ENCODE data around the gene PMM1. TPM values are rescaled to one million over a fixed set of nuclear protein-coding genes. Genes with fewer than 3 reads are reported as not detected.

The PMM1 gene
- total and polyA plus RNA-seq, 12 donors, result 13.8 to 43.5 (median 21.9) TPM

GRCh38 chr22:41564563-41564962 is 25.1 kb downstream of the PMM1 start:
- H3K36me3 ChIP-seq, result no peaks in the 10 kb centered on the region
- intact Hi-C loops (cut with DNase I), result no loop called here
- 79 to 91% methylated on average over 8 of the region's 8 CpGs for WGBS, 2 donors
- no peak overlapping the region for H3K4me3 ChIP-seq
- H3K4me1 ChIP-seq, result peaks cover 0 to 69% (median 35%) of the 10 kb centered on the region in 9 donors
- H3K27ac ChIP-seq, result peak overlapping the region in 9 of 10 donors; percentile 20 to 93 (median 61)
- H3K9me3 ChIP-seq, result no peaks in the 10 kb centered on the region
- no peak for ATAC-seq
- TF ChIP-seq, protein P1, sequence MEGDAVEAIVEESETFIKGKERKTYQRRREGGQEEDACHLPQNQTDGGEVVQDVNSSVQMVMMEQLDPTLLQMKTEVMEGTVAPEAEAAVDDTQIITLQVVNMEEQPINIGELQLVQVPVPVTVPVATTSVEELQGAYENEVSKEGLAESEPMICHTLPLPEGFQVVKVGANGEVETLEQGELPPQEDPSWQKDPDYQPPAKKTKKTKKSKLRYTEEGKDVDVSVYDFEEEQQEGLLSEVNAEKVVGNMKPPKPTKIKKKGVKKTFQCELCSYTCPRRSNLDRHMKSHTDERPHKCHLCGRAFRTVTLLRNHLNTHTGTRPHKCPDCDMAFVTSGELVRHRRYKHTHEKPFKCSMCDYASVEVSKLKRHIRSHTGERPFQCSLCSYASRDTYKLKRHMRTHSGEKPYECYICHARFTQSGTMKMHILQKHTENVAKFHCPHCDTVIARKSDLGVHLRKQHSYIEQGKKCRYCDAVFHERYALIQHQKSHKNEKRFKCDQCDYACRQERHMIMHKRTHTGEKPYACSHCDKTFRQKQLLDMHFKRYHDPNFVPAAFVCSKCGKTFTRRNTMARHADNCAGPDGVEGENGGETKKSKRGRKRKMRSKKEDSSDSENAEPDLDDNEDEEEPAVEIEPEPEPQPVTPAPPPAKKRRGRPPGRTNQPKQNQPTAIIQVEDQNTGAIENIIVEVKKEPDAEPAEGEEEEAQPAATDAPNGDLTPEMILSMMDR (IDR thresholded peaks at IDR 0.05), result no peak
- DNase-seq, result no peak
- peaks cover 0 to 20% (median 0%) of the 10 kb centered on the region in 7 donors for H3K27me3 ChIP-seq

- peak overlapping the region in 8 of 10 donors; percentile 46 to 66 (median 55) for H3K4me3 ChIP-seq
- DNase-seq, result no peak
- H3K9me3 ChIP-seq, result no peaks in the 10 kb centered on the region
- WGBS, 2 donors, result 30 to 33% methylated on average over 10 of the region's 10 CpGs
- intact Hi-C loops (cut with DNase I), result no loop called here
- H3K27me3 ChIP-seq, result peaks cover 0 to 20% (median 0%) of the 10 kb centered on the region in 7 donors
- no peaks in the 10 kb centered on the region for H3K36me3 ChIP-seq
- peak in 6 of 8 donors; percentile 23 to 34 (median 28) for ATAC-seq
- TF ChIP-seq, protein P1 (IDR thresholded peaks at IDR 0.05), result no peak
- H3K4me1 ChIP-seq, result peaks cover 0 to 59% (median 36%) of the 10 kb centered on the region in 9 donors
- H3K27ac ChIP-seq, result peak overlapping the region; percentile 65 to 99 (median 88)
These were observed 26.5 kb downstream of the PMM1 start for GRCh38 chr22:41563051-41563711.

GRCh38 chr22:41562461-41562860 is 27.2 kb downstream of the PMM1 start:
- WGBS, 2 donors, result 51 to 71% methylated on average over 4 of the region's 4 CpGs
- intact Hi-C loops (cut with DNase I), result no loop called here
- H3K4me1 ChIP-seq, result peaks cover 5 to 67% (median 41%) of the 10 kb centered on the region in 9 donors

GRCh38 chr22:41561788-41562187 is 27.9 kb downstream of the PMM1 start:
- Histone ChIP-seq H3K4me3 (peak overlapping the region; percentile 18 to 66 (median 50)), H3K4me1 (peaks cover 9 to 70% (median 38%) of the 10 kb centered on the region in 9 donors), H3K36me3 (no peaks in the 10 kb centered on the region), H3K27ac (peak overlapping the region; percentile 65 to 99 (median 88)), H3K9me3 (no peaks in the 10 kb centered on the region), H3K27me3 (peaks cover 0 to 20% (median 0%) of the 10 kb centered on the region in 7 donors)
- WGBS, 2 donors, result 33 to 41% methylated on average over 5 of the region's 5 CpGs
- ATAC-seq (peak; percentile 3 to 80 (median 59)), DNase-seq (peak in 1 of 2 donors; percentile 71)
- TF ChIP-seq, protein P1 (IDR thresholded peaks at IDR 0.05), result no peak
- intact Hi-C loops (cut with DNase I), result no loop called here

More at GRCh38 chr22:41562461-41562860, 27.2 kb downstream of the PMM1 start:
- Histone ChIP-seq H3K9me3 (no peaks in the 10 kb centered on the region), H3K4me3 (peak overlapping the region in 9 of 10 donors; percentile 46 to 66 (median 52)), H3K27ac (peak overlapping the region; percentile 65 to 99 (median 88)), H3K27me3 (peaks cover 0 to 20% (median 0%) of the 10 kb centered on the region in 7 donors), H3K36me3 (no peaks in the 10 kb centered on the region)
- TF ChIP-seq, protein P1 (IDR thresholded peaks at IDR 0.05), result no peak
- peak in 2 of 8 donors; percentile 8 to 12 for ATAC-seq
- DNase-seq, result no peak

Data from heart right ventricle (tissue), 16 donors.